MM.1S (cell line): Measurements from ENCODE around the gene RASGRP1.

Experiments used
- DNase-seq: peaks from one replicate; pipeline ENCODE4 v3.0.0-alpha.2; 2015
- H2AFZ ChIP-seq: fragments of 300-600 bp; sonication (generic); 2 replicates; pipeline ENCODE4 v1.6.0; 2016; ENCODE audit warnings: antibody characterized with exemption, low read length
- H3F3A ChIP-seq: fragments of 300-600 bp; sonication (generic); 2 replicates; pipeline ENCODE4 v1.6.1; 2016; ENCODE audit warnings: mild to moderate bottlenecking, antibody characterized with exemption, low read length, moderate library complexity, mixed read lengths; ENCODE audit not compliant: insufficient read depth
- H3K27ac ChIP-seq: fragments of 300-600 bp; sonication (generic); 2 replicates; pipeline ENCODE4 v1.5.1; 2016; ENCODE audit warnings: mild to moderate bottlenecking, low read length
- H3K27me3 ChIP-seq: fragments of 300-600 bp; sonication (generic); replicated peaks from 2 replicates; pipeline ENCODE4 v1.6.0; 2016; ENCODE audit warnings: low read length; ENCODE audit not compliant: insufficient read depth
- H3K36me3 ChIP-seq: fragments of 300-600 bp; sonication (generic); replicated peaks from 2 replicates; pipeline ENCODE4 v1.6.1; 2016; ENCODE audit warnings: mild to moderate bottlenecking, low read length, mixed read lengths; ENCODE audit not compliant: insufficient read depth
- H3K4me1 ChIP-seq: fragments of 300-600 bp; sonication (generic); 2 replicates; pipeline ENCODE4 v1.6.1; 2016; ENCODE audit warnings: low read length, mixed read lengths
- H3K4me2 ChIP-seq: fragments of 300-600 bp; sonication (generic); 2 replicates; pipeline ENCODE4 v1.6.0; 2016; ENCODE audit warnings: low read depth, low read length
- H3K4me3 ChIP-seq: fragments of 300-600 bp; sonication (generic); 2 replicates; pipeline ENCODE4 v1.5.1; 2016; ENCODE audit warnings: low read length, mixed read lengths
- H3K79me2 ChIP-seq: fragments of 300-600 bp; sonication (generic); 2 replicates; pipeline ENCODE4 v1.6.1; 2016; ENCODE audit warnings: mixed run types, low read length, mixed read lengths
- H3K9ac ChIP-seq: fragments of 300-600 bp; sonication (generic); 2 replicates; pipeline ENCODE4 v1.6.1; 2016; ENCODE audit warnings: low read length, mixed read lengths
- H3K9me2 ChIP-seq: fragments of 300-600 bp; sonication (generic); replicated peaks from 2 replicates; pipeline ENCODE4 v1.6.1; 2016; ENCODE audit warnings: mild to moderate bottlenecking, low read length, mixed read lengths; ENCODE audit not compliant: insufficient read depth
- H3K9me3 ChIP-seq: fragments of 300-600 bp; sonication (generic); replicated peaks from 2 replicates; pipeline ENCODE4 v1.6.1; 2016; ENCODE audit warnings: mild to moderate bottlenecking, low read length, mixed read lengths; ENCODE audit not compliant: insufficient read depth
- H4K20me1 ChIP-seq: fragments of 300-600 bp; sonication (generic); 2 replicates; pipeline ENCODE4 v1.6.1; 2016; ENCODE audit warnings: mild to moderate bottlenecking, low read length, moderate library complexity, mixed read lengths; ENCODE audit not compliant: insufficient read depth
- EZH2 ChIP-seq: fragments of 300-600 bp; sonication (generic); optimal IDR thresholded peaks from 2 replicates; pipeline ENCODE3; 2017; ENCODE audit warnings: low read depth, mild to moderate bottlenecking, antibody characterized with exemption, low read length, mixed read lengths
- EZH2phosphoT487 ChIP-seq: fragments of 300-600 bp; sonication (generic); IDR thresholded peaks from 2 replicates; pipeline ENCODE4 v1.6.1; 2018; ENCODE audit warnings: antibody characterized with exemption, low read length
- TF ChIP-seq, protein P1 (sequence below): fragments of 300-600 bp; sonication (generic); IDR thresholded peaks from 2 replicates; pipeline ENCODE4 v1.5.1; 2016; ENCODE audit warnings: antibody characterized with exemption, low read length, mixed read lengths

Gene RASGRP1

DNA sequence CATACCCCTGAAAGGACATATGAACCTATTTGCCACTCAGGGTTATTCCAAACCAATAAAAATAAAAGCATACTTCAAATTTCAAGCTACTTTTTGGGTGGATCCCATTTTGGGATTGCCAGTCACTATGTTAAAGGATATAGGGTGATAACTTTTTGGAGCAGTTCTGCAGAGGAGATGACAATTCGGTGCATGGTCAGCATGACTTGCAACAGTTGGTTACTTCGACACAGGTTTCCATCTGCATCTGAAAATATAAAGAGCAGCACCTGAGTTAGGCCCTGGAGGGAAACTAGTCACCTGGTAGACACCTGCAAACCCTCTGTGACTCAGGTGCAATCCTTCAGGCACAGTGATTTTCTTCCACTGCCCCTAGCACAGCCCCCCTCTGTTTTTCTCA is 38.5 kb downstream of the RASGRP1 start:
- H3K9me3 ChIP-seq: no peaks in the 10 kb centered on the region
- H3F3A ChIP-seq: no peaks in the 10 kb centered on the region
- H3K4me1 ChIP-seq: no peaks in the 10 kb centered on the region
- DNase-seq: no peak
- H3K79me2 ChIP-seq: no peaks in the 10 kb centered on the region
- H3K36me3 ChIP-seq: no peaks in the 10 kb centered on the region
- no peak overlapping the region for H3K27ac ChIP-seq
- H3K9me2 ChIP-seq: no peaks in the 10 kb centered on the region
- H3K4me2 ChIP-seq: no peak overlapping the region
- TF ChIP-seq EZH2phosphoT487: no peak
- TF ChIP-seq, protein P1, sequence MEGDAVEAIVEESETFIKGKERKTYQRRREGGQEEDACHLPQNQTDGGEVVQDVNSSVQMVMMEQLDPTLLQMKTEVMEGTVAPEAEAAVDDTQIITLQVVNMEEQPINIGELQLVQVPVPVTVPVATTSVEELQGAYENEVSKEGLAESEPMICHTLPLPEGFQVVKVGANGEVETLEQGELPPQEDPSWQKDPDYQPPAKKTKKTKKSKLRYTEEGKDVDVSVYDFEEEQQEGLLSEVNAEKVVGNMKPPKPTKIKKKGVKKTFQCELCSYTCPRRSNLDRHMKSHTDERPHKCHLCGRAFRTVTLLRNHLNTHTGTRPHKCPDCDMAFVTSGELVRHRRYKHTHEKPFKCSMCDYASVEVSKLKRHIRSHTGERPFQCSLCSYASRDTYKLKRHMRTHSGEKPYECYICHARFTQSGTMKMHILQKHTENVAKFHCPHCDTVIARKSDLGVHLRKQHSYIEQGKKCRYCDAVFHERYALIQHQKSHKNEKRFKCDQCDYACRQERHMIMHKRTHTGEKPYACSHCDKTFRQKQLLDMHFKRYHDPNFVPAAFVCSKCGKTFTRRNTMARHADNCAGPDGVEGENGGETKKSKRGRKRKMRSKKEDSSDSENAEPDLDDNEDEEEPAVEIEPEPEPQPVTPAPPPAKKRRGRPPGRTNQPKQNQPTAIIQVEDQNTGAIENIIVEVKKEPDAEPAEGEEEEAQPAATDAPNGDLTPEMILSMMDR: no peak
- TF ChIP-seq EZH2: no peak
- H2AFZ ChIP-seq: no peak overlapping the region
- no peak overlapping the region for H3K9ac ChIP-seq
- H3K4me3 ChIP-seq: no peak overlapping the region
- H3K27me3 ChIP-seq: no peaks in the 10 kb centered on the region
- H4K20me1 ChIP-seq: no peaks in the 10 kb centered on the region

DNA sequence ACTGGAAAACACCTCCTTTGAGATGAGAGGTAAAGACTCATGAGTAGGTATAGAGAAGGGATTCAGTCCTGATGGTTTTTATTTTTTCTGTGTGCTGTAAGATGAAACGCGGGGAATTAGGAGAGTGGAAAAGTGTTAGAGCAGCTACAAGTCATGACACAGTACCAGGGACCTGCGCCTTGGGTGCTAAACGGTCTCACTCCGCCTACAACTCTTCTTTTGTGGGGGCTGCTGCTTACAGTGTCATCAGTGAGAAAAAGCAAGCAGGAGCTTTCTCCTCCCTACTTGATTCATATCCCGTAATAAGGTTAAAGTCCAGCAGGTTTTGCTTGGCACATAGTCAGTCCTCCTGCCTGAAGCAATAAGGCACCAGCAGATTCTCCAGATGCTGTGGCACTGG is 39.1 kb downstream of the RASGRP1 start:
- Histone ChIP-seq H3K27me3 (no peaks in the 10 kb centered on the region), H3K79me2 (no peaks in the 10 kb centered on the region), H3K4me2 (no peak overlapping the region), H3K27ac (no peak overlapping the region), H3K9me3 (no peaks in the 10 kb centered on the region), H3K9me2 (no peaks in the 10 kb centered on the region), H3K36me3 (no peaks in the 10 kb centered on the region), H3K4me1 (no peaks in the 10 kb centered on the region), H3K9ac (no peak overlapping the region), H2AFZ (no peak overlapping the region), H3K4me3 (no peak overlapping the region), H3F3A (no peaks in the 10 kb centered on the region), H4K20me1 (no peaks in the 10 kb centered on the region)
- no peak for TF ChIP-seq EZH2phosphoT487
- TF ChIP-seq, protein P1: no peak
- no peak for DNase-seq

GRCh38 chr15:38524156-38524555 is 40.5 kb downstream of the RASGRP1 start:
- no peaks in the 10 kb centered on the region for H3K36me3 ChIP-seq
- H3K27me3 ChIP-seq: no peaks in the 10 kb centered on the region
- no peak for TF ChIP-seq EZH2
- TF ChIP-seq, protein P1: no peak
- no peak for TF ChIP-seq EZH2phosphoT487
- no peaks in the 10 kb centered on the region for H3K4me1 ChIP-seq
- H2AFZ ChIP-seq: no peak overlapping the region
- H4K20me1 ChIP-seq: no peaks in the 10 kb centered on the region
- no peak overlapping the region for H3K4me3 ChIP-seq
- no peaks in the 10 kb centered on the region for H3K79me2 ChIP-seq
- DNase-seq: no peak
- no peak overlapping the region for H3K4me2 ChIP-seq
- H3K9ac ChIP-seq: no peak overlapping the region
- H3K27ac ChIP-seq: no peak overlapping the region
- H3K9me2 ChIP-seq: no peaks in the 10 kb centered on the region
- H3K9me3 ChIP-seq: no peaks in the 10 kb centered on the region
- H3F3A ChIP-seq: no peaks in the 10 kb centered on the region
